Measurements from ENCODE around the gene ZNF331. TPM values are rescaled to one million over a fixed set of nuclear protein-coding genes. Genes with fewer than 3 reads are reported as not detected.

The ZNF331 gene
- total and polyA plus RNA-seq, 2 of the 4 experiments (the other 2 are of a cell fraction) = 6.6 to 11.1 TPM

DNA sequence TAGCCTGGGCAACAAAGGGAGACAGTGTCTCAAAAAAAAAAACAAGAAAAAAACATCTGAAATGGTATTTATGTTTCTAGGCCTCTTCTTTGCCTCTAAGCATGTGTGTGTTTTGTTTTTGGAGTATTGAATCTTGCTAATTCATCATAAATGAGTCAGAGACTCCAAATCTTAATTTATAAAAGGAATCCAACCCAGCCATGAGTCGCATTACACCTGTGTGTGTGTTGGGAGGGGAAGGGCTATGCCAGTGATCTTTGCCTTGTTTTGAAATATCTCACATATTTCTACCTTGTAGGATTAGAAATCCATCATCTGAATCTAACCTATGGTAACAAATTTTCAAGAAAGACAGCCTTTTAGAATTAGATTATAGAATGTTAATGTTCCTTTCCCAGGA, 4.0 kb downstream of the ZNF331 start:
- Histone ChIP-seq H2BK120ac (ENCODE audit: low read depth, low read length) (no peak overlapping the region), H2AK5ac (ENCODE audit: low read depth, low read length) (no peak overlapping the region), H3K14ac (replicated peaks; ENCODE audit: low read depth, low read length) (no peak overlapping the region), H3K18ac (ENCODE audit: low read depth, low read length) (no peak overlapping the region), H3K79me1 (ENCODE audit: low read depth in 1 of 2, low read length in 2 of 2) (peaks cover 0 to 31% of the 10 kb centered on the region in 2 experiments; a peak in 3 of 4 replicates), H4K5ac (ENCODE audit: low read depth, low read length) (no peak overlapping the region), H3K9me1 (ENCODE audit: insufficient read depth, low read length) (no peaks in the 10 kb centered on the region), H2AK9ac (replicated peaks; ENCODE audit: low read depth, low read length, poor library complexity) (no peak overlapping the region), H4K8ac (ENCODE audit: low read depth in 2 of 2, low read length in 2 of 2) (no peak overlapping the region), H2BK5ac (ENCODE audit: low read depth, low read length, poor library complexity, severe bottlenecking) (no peak overlapping the region), H3K27ac (ENCODE audit: insufficient read depth, low read length) (no peak overlapping the region), H4K91ac (ENCODE audit: insufficient read depth, low read depth, low read length) (no peak overlapping the region), H3K4me1 (ENCODE audit: control insufficient read depth, insufficient read depth, low read length) (peaks cover 10% of the 10 kb centered on the region), H3K9me3 (ENCODE audit: control insufficient read depth, insufficient read depth, low read length) (no peaks in the 10 kb centered on the region), H3K27me3 (ENCODE audit: control insufficient read depth, insufficient read depth, low read length) (no peaks in the 10 kb centered on the region), H3K4me3 (ENCODE audit: insufficient read depth, low read depth, low read length) (no peak overlapping the region), H2AFZ (replicated peaks; ENCODE audit: low read length, poor library complexity) (no peak overlapping the region), H4K20me1 (ENCODE audit: insufficient read depth, low read length) (no peaks in the 10 kb centered on the region), H3K23ac (ENCODE audit: low read depth, low read length) (no peak overlapping the region), H3K9ac (ENCODE audit: low read depth, low read length) (no peak overlapping the region), H3K4ac (ENCODE audit: low read depth, low read length) (no peak overlapping the region), H3K36me3 (ENCODE audit: control insufficient read depth, insufficient read depth, low read length) (peaks cover 5% of the 10 kb centered on the region), H2BK20ac (ENCODE audit: low read depth, low read length) (no peak overlapping the region), H2BK15ac (ENCODE audit: low read depth, low read length) (no peak overlapping the region), H3K56ac (ENCODE audit: extremely low read depth, insufficient read depth, low read length) (no peak overlapping the region), H3K4me2 (ENCODE audit: low read depth, low read length) (no peak overlapping the region)
- intact Hi-C loops (cut with micrococcal nuclease) (no loop called here), in situ Hi-C loops (cut with MboI; ENCODE audit: low sequenced_read_pairs) (no loop called here), dilution Hi-C loops (cut with HindIII; ENCODE audit: low sequenced_read_pairs, unreplicated experiment) (no loop called here)
- POLR2A ChIA-PET (ENCODE audit: unreplicated experiment) = no interaction called here
- BruUV-seq (replicated peaks) = no TSS peak
- DNase-seq = no peak
- no peak for TF ChIP-seq RFX5 (IDR thresholded peaks at IDR 0.05; ENCODE audit: low read depth, low read length)
- no peak for TF ChIP-seq NFE2L2 (IDR thresholded peaks at IDR 0.05; ENCODE audit: low read depth, low read length)
- no peak for TF ChIP-seq FOS (IDR thresholded peaks at IDR 0.05; ENCODE audit: low read depth, low read length)
- no peak for TF ChIP-seq BHLHE40 (IDR thresholded peaks at IDR 0.05; ENCODE audit: low read depth, low read length)
- no peak for TF ChIP-seq SMC3 (IDR thresholded peaks at IDR 0.05; ENCODE audit: low read depth, low read length)
- TF ChIP-seq, protein P1, sequence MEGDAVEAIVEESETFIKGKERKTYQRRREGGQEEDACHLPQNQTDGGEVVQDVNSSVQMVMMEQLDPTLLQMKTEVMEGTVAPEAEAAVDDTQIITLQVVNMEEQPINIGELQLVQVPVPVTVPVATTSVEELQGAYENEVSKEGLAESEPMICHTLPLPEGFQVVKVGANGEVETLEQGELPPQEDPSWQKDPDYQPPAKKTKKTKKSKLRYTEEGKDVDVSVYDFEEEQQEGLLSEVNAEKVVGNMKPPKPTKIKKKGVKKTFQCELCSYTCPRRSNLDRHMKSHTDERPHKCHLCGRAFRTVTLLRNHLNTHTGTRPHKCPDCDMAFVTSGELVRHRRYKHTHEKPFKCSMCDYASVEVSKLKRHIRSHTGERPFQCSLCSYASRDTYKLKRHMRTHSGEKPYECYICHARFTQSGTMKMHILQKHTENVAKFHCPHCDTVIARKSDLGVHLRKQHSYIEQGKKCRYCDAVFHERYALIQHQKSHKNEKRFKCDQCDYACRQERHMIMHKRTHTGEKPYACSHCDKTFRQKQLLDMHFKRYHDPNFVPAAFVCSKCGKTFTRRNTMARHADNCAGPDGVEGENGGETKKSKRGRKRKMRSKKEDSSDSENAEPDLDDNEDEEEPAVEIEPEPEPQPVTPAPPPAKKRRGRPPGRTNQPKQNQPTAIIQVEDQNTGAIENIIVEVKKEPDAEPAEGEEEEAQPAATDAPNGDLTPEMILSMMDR (conservative IDR thresholded peaks at IDR 0.05; ENCODE audit: low read depth, low read length) = no peak
- TF ChIP-seq MXI1 (IDR thresholded peaks at IDR 0.05; ENCODE audit: borderline replicate concordance, low read depth, low read length) = no peak
- TF ChIP-seq RCOR1 (IDR thresholded peaks at IDR 0.05; ENCODE audit: insufficient replicate concordance, low read length) = no peak
- TF ChIP-seq CEBPB (IDR thresholded peaks at IDR 0.05; ENCODE audit: low read depth, low read length) = no peak
- TF ChIP-seq, protein P2, sequence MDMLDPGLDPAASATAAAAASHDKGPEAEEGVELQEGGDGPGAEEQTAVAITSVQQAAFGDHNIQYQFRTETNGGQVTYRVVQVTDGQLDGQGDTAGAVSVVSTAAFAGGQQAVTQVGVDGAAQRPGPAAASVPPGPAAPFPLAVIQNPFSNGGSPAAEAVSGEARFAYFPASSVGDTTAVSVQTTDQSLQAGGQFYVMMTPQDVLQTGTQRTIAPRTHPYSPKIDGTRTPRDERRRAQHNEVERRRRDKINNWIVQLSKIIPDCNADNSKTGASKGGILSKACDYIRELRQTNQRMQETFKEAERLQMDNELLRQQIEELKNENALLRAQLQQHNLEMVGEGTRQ (IDR thresholded peaks at IDR 0.05; ENCODE audit: low read depth, low read length) = no peak
- TF ChIP-seq, protein P3, sequence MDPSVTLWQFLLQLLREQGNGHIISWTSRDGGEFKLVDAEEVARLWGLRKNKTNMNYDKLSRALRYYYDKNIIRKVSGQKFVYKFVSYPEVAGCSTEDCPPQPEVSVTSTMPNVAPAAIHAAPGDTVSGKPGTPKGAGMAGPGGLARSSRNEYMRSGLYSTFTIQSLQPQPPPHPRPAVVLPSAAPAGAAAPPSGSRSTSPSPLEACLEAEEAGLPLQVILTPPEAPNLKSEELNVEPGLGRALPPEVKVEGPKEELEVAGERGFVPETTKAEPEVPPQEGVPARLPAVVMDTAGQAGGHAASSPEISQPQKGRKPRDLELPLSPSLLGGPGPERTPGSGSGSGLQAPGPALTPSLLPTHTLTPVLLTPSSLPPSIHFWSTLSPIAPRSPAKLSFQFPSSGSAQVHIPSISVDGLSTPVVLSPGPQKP (IDR thresholded peaks at IDR 0.05; ENCODE audit: borderline replicate concordance, low read depth, low read length) = no peak
- TF ChIP-seq RAD21 (IDR thresholded peaks at IDR 0.05; ENCODE audit: low read length) = no peak
- TF ChIP-seq POLR2A (IDR thresholded peaks at IDR 0.05; ENCODE audit: low read depth, low read length) = no peak
- TF ChIP-seq MAZ (IDR thresholded peaks at IDR 0.05; ENCODE audit: borderline replicate concordance, low read depth, low read length) = no peak
- no peak for TF ChIP-seq MAFK (IDR thresholded peaks at IDR 0.05; ENCODE audit: low read depth, low read length)
- no peak for TF ChIP-seq CHD1 (IDR thresholded peaks at IDR 0.05; ENCODE audit: low read depth, low read length)
- no CpG with 5 or more reads among the region's 1 CpG for WGBS, 2 experiments (ENCODE audit: extremely low coverage in 2 of 2, insufficient read length in 1 of 2)
- CTCF ChIA-PET = no interaction called here
- no peak for ATAC-seq (ENCODE audit: low read depth)

All from IMR-90 (cell line).